22Rv1 (cell line): Measurements from ENCODE around the gene SLIT3.

Experiments used
- H3K27ac ChIP-seq: fragments of 450-650 bp; 2 replicates; pipeline ENCODE4 v1.5.1; 2017
- CTCF ChIP-seq: fragments of 450-650 bp; IDR thresholded peaks from 2 replicates; pipeline ENCODE4 v1.5.1; 2017; ENCODE audit warnings: mild to moderate bottlenecking
- ZFX ChIP-seq: fragments of 450-650 bp; IDR thresholded peaks from 2 replicates; pipeline ENCODE4 v1.6.1; 2017; ENCODE audit warnings: antibody characterized with exemption, borderline replicate concordance

Gene SLIT3

GRCh38 chr5:168877132-168877892, 423.6 kb downstream of the SLIT3 start:
- H3K27ac ChIP-seq, result no peak overlapping the region
- no peak for TF ChIP-seq ZFX
- no peak for TF ChIP-seq CTCF

GRCh38 chr5:168876419-168876818, 424.5 kb downstream of the SLIT3 start:
- no peak overlapping the region for H3K27ac ChIP-seq
- TF ChIP-seq ZFX (no peak), CTCF (no peak)

GRCh38 chr5:168875832-168876231, 425.1 kb downstream of the SLIT3 start:
- TF ChIP-seq ZFX (no peak), CTCF (no peak)
- no peak overlapping the region for H3K27ac ChIP-seq

- TF ChIP-seq ZFX (no peak), CTCF (no peak)
- no peak overlapping the region for H3K27ac ChIP-seq
These were observed 426.1 kb downstream of the SLIT3 start for GRCh38 chr5:168874713-168875380.

GRCh38 chr5:168872246-168872645, 428.7 kb downstream of the SLIT3 start:
- TF ChIP-seq ZFX, result no peak
- no peak for TF ChIP-seq CTCF
- no peak overlapping the region for H3K27ac ChIP-seq

GRCh38 chr5:168870910-168871309, 430.0 kb downstream of the SLIT3 start:
- TF ChIP-seq ZFX, result no peak
- TF ChIP-seq CTCF, result no peak
- no peak overlapping the region for H3K27ac ChIP-seq

GRCh38 chr5:168869615-168870227, 431.2 kb downstream of the SLIT3 start:
- no peak overlapping the region for H3K27ac ChIP-seq
- TF ChIP-seq ZFX (no peak), CTCF (no peak)
